HG03378 (cell line): Measurements from ENCODE around the gene RRBP1.

Experiments
- ATAC-seq: cut with Tn5 transposase; IDR thresholded peaks from one replicate; pipeline ENCODE4 v1.9.1; 2021; ENCODE audit warnings: mild to moderate bottlenecking, moderate library complexity; ENCODE audit not compliant: unreplicated experiment

The RRBP1 gene, protein sequence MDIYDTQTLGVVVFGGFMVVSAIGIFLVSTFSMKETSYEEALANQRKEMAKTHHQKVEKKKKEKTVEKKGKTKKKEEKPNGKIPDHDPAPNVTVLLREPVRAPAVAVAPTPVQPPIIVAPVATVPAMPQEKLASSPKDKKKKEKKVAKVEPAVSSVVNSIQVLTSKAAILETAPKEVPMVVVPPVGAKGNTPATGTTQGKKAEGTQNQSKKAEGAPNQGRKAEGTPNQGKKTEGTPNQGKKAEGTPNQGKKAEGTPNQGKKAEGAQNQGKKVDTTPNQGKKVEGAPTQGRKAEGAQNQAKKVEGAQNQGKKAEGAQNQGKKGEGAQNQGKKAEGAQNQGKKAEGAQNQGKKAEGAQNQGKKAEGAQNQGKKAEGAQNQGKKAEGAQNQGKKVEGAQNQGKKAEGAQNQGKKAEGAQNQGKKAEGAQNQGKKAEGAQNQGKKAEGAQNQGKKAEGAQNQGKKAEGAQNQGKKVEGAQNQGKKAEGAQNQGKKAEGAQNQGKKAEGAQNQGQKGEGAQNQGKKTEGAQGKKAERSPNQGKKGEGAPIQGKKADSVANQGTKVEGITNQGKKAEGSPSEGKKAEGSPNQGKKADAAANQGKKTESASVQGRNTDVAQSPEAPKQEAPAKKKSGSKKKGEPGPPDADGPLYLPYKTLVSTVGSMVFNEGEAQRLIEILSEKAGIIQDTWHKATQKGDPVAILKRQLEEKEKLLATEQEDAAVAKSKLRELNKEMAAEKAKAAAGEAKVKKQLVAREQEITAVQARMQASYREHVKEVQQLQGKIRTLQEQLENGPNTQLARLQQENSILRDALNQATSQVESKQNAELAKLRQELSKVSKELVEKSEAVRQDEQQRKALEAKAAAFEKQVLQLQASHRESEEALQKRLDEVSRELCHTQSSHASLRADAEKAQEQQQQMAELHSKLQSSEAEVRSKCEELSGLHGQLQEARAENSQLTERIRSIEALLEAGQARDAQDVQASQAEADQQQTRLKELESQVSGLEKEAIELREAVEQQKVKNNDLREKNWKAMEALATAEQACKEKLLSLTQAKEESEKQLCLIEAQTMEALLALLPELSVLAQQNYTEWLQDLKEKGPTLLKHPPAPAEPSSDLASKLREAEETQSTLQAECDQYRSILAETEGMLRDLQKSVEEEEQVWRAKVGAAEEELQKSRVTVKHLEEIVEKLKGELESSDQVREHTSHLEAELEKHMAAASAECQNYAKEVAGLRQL (N-terminal part only)

DNA sequence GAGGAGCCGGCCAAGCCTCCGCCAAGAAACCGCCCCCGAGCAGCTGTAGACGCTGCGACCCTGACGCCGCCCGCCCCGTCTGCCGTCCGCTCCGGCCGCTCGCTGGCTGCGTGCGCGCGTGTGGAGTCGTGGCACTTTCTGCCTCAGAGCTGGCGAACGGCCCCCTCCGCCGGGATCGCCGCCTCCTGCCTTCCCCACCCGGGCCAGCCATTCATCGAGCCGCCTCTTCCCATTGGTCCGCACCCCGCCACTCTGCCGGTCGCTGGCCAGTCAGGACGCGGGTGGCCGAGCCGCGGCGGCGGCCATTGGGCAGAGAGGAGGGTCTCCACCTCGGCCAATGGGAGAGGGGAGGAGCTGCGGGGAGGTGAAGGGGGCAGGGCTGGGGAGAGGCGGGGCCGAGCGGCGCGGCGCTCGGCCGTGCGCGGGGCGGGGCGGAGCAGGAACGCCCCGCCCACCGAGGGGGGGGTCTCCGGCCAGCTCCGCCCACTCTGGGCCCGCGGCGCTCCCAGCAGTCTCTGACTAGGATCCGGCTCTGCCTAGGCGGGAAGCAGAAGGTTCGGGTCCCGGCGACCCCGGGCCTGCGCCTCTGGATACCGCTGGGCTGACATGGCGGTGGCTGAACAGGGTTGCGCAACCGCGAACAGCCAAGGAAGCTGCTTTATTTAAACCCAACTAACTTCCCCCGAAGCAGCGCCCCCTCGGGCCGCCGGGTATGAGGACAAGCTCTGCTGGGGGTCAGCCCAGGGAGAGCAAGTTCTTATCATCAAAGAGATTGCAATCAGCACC is at the start of gene RRBP1:
Gene RRBP1, minus strand, starts transcription at position 140 of the 786 bp plus-strand sequence. CDS start 21,735 bp downstream, outside the sequence.
- ATAC-seq: peak; percentile 76

DNA sequence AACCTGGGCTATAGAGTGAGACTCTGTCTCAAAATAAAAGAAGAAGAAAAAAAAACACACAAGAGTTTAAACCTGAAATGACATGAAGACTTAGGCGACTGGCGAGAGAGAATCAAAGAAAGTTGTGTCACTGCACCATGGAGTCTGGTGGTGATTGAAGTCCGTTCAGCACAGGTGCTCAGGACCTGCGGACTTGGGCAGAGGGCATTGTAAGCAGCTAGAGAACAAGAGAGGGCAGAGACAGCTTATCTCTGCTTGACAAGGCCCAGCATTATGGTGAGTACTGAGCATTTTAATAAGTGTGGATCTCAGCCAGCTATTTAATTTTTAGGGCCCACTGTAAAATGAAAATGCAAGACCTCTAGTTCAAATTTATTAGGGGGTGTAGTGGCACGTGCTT is 49.2 kb upstream of the RRBP1 start:
- ATAC-seq: no peak

DNA sequence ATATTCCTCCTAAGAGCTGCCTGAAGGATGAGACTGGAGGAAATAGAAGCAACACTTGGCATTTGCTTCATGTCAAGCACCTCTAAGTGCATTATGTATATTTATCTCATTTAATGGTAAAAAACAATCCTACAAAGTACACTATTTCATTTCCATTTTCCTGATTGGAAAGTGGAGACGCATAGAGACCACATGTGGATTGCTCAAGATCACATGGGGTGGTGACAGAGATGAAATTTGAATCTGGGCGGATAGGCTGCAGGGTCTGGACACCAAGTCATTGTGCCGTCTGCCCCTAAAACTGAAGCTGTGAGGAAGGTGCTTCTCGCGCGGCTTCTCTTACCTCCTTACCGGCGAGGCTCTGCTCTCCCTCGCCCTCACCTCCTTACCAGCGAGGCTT is 48.0 kb upstream of the RRBP1 start:
- no peak for ATAC-seq

DNA sequence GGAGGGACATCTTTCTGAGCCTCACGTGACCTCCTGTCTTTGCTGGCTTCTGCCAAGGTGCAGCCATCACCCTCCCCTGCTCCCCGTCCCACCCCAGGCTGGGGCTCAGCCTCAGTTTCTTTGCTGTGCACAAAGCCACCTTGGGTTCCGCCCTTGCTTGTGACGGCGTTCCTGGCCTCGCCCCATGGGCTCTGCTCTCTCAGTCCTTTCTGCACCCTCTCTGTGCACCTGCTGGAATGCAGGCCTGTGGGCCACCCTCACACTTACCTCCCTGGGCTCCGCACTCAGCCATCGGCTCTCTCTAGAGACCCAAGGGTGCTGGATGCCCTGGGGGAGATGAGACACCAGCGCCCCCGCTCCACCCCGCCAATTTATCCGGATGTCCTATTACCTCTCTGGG is 46.0 kb upstream of the RRBP1 start:
- ATAC-seq: no peak

DNA sequence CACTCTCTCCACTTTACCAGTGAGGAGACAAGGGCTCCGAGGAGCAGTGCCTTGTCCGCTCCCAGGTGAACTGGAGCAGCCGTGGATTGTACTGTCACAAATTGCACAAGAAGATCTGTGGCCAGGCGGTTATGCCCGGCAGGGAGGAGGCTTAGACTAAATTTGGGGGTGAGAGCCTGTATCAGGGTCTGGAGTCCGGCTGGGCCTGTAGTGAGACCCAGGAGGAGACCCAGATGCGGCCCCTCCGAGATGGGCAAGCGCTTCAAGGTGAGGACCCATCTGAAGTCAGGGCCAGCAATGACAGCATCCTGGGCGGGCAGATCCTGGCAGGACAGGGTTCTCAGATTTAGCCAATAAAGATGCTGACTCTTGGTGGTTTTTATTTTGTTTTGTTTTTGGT is 45.3 kb upstream of the RRBP1 start:
- ATAC-seq: no peak

DNA sequence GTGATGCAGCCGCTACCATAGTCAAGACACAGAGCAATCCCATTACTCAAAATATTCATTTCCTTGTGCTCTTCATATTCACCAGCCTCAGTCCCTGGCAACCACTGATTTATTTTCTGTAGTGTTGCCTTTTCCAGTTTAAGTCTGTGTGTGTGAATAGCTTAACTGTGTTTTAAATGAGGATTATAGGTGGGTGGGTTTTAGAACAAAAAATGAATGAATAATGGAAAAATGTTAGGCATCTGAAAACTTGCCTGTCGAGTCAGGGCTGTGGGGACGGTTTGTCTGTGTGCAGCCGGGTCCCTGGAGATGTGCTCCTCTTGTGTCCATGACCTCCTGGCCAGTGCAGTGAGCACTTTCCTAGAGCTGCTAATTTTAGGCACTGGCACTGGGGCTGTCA is 44.9 kb upstream of the RRBP1 start:
- ATAC-seq: no peak

DNA sequence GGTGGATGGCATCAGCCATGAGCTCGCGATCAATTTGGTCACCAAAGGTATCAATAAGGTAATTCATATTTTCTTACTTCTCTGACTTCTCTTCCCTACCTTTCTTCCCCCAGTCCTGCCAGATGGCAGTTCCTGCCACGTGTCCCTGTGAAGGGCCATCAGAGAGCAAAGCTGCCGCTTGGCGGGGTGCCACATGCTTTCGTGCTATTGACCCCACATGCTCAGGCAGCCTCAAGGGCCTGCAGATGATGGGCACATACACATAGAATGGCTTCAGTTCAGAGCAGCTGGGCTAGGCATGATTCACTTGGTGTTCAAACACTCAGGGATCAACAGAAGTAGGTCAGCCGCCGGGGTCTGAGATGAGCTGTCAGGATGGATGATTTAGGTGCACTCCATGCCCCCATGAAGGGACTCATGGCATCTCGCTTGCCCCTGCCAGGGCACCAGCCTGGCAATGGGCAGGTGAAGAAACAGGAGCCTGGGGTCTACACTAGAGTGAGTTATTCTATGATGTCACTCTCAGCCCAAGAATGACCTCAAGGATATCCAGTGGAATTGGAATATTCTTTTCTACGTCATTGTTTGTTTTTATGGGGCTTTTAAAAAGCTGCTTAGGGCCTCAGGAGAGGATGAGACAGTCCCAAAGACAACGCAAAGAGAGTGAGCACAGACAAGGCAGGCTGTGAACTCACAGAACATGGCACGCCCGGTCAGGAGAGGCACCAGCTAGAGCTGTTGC is 43.2 kb upstream of the RRBP1 start:
- no peak for ATAC-seq

DNA sequence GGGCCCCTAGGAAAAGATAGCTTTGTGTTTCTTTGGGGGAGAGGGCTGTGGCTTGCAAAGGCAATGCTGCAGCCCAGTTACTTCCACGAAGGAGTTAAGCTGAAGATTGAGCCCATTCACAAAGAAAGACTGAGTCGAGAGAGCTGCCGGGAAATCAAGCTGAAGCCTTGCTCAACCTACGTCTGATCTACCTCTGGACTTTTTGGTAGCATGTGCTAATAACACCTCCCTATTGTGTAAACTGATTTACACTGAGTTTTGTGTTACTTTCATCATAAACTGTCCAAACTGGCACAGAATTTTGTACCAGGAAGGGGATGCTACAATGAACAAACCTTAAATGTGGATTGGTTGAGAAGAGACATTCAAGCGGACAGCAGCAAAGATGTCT is 41.3 kb upstream of the RRBP1 start:
- ATAC-seq: no peak

DNA sequence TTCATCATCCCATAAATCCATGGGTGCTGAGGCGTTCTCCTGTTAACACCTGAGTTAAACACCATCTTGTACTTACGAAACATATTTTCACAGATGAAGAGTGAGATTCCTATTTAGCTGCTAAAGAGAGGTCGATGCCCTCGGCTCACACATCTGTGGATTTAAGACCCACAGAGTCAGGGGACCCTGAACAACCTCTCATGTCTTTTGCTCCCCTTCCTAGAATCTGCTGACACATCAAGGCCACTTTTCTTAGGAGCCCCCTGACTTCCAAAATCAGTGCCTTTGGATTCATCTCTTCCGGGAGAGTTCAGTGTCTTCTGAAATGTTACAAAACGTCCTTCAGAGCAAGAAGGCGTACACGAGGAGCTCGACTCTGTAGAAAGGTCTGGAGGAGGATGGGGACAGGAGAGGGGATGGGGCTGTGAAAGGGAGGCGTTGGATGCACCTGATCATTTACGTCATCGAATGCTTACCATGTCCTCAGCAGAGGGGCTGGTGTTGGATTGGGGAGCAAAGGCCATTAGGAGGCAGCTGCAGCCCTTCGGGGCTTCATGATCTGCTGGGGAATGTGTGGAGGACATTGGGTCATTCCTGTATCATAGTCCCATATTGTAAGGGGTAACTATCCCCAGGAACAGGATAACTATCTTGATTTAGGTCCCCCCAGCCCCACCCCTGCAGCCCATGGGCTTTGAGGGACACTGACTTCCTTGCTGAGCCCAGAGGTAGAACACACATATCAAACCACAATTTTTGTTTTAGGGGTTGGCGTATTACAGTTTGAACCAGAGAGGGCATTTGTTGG is 40.7 kb upstream of the RRBP1 start:
- ATAC-seq: no peak

DNA sequence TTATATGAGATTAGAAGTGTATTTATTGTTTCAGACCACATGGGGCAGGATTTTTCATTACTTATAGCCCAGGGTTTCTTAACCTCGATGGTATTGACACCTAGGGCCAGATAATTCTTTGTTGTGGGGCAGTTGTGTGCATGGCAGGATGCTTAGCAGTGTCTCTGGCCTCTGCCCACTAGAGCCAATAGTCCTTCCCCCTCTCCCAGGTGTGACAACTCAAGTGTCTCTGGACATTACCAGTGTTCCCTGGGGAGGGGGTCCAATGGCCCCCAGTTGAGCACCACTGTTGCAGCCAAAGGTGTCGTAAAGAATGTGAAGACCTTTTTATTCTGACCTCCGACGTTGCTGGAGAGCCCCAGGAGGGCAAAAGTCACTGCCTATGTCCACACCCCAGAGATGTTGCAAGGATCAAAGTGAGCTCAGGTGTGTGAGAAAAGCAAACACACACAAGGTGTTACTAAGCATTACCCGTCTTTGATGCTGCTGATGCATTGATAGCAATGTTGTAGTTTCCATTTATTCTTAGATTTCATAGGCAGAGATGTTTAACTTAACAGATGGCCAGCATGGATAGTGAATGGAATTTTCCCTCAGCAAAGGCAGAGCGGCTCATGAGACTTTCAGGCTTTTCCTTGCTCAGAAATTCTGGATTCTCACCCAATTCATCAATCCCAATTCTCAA is 39.9 kb upstream of the RRBP1 start:
- ATAC-seq: no peak

DNA sequence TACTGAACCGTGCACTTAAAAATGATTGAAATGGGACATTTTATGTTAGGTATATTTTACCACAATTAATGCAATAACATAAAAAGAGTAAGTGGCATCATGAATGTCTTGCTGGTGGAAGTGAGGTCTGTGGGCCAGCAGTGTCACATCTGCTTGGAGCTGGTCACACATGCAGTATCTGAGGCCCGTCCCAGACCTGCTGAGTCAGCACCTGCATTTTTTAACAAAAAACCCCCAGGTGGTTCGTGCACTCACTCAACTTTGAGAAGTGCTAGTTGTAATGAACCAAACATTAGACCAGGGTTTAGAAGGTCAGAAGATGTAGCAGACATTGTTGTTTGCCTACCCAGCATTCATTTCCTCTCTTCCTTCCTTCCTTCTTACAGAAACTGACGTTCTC is 38.7 kb upstream of the RRBP1 start:
- ATAC-seq: no peak

DNA sequence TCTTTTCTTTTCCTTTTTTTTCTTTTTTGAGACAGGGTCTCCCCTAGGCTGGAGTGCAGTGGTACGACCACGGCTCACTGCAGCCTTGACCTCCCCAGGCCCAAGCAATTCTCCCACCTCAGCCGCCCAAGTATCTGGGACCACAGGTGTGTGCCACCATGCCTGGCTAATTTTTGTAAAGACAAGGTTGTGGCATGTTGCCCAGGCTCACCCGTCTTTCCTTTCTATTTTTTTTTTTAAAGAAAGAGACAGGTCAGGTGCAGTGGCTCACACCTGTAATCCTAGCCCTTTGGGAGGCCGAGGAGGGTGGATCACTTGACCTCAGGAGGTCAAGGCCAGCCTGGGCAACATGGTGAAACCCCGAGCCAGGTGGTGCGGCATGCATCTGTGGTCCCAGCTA is 34.3 kb upstream of the RRBP1 start:
- no peak for ATAC-seq

DNA sequence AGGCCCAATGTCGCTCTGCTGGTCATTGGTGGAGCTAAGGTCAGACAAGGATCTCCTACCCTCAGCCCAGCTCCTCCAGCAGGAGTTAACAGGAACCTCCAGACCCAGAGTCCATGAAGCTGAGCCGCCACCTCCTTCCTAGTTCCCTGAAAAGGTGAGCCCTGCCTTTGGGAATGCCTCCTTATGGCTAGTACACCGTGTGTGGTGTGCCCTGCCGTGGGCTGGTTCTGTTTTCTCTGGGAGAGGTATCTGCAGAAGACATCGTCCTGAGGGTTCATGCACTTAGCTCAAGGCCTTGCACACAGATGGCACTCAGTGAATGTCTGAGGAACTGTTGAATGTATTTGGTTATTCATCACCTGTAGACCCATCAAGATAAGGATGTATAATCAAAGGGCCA is 33.0 kb upstream of the RRBP1 start:
- no peak for ATAC-seq

DNA sequence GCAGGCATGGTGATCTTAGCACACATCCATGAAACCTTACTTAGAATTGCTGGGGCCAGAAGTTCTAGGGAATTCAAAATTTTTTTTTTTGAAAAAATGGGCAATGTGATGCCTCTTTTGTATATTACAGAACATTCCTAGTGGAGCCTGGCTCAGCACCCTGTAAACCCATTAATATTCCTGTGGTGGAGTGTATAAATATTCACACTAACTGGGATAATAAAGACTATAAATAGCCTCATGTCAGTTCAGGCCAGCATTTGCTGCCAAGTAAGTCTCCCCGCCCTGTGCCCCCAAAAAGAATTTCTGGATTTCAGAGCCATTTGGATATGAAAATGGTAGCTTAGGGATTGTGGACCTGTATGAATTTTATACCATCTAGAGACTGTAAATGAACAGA is 32.6 kb upstream of the RRBP1 start:
- no peak for ATAC-seq

DNA sequence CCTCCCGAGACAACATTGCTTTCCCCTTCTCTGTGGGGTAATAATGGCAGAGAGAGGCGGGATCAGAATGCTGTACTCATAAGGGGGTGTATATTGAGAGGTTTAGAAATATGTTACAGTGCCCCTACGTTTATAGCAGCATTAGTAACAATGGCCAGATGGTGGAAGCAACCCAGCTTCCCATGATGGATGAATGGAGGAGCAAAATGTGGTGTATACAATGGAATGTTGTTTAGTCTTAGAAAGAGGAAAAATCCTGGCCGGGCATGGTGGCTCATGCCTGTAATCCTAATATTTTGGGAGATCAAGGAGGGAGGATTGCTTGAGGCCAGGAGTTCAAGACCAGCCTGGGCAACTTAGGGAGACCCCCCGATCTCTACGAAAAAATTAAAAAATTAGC is 30.7 kb upstream of the RRBP1 start:
- ATAC-seq: no peak

DNA sequence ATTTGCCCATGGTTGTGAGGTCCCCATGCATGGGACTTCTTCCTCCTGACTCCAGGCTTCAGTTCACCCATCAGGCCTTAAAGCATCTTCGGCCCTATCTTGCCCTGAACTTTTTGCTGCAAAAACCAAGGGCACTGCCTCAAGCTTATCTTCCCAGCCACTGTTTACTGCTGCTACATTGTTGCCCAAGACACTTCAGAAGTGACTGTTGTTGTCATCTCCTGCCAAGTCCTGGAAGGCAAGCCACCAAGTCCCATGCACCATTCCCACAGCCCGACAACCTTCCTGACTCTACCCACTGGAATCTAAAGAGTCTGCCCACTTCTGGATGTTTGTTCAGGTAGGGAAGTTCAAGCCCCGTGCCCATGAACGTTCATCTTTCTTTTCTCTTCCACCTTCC is 30.2 kb upstream of the RRBP1 start:
- no peak for ATAC-seq

DNA sequence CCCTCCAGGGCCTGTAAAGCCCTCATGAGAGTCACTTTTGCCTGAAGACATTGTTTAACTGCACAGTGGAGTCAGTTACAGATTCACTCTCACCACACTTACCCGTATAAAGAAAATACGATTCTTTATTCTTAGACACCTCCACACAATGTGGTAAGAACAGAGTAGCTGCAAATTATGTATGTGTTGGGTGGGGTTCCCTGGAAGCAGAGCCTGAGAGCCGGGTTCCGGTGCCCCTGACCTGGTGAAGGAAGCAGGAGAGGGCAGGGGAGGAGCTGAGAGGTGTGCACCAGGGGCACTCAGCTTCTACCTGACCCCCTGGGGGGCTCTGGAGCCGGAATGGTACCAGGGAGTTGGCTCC is 29.2 kb upstream of the RRBP1 start:
- ATAC-seq: no peak

DNA sequence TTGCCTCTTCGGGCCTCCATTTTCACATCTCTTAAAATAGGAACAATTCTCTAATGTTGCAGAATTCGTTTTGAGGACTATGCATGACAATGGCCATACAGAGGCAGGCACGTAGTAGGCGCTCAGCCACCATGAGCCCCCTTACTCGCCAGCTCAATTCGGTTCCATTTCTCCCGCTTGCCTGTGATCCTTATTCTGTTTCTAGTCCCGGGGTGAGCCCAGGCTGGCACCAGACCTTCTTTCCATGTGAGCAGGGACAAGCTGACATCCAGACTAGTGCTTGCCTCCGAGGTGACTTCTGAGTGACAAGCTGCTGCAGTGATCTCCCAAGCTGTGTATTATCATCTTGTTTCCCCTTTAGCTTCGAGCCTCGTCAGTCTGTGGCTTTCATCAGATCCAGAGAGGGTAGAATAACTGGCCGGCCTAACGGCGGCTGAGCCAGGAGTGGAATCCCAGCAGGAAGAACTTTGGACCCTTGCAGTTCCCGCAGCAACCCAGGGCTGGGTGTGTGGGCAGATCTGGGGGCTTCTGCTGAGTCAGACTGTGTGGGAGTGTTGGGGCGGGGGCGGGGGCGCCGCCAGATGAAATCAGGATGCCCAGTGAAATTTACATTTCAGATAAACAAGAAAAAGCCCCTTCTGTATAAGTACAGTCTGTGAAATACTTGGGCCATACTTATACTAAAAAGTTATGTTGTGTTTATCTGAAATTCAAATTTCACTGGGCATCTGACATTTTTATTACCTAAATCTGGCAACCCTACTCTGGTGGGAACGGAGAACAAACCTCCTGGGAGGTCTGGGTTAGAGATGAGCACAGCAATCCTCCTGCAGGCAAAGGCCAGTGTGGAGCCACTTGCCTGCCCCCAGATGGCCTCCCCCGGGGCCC is 28.6 kb upstream of the RRBP1 start:
- no peak for ATAC-seq
